Measurements from ENCODE around the gene SPINT1.

SPINT1 gene, protein sequence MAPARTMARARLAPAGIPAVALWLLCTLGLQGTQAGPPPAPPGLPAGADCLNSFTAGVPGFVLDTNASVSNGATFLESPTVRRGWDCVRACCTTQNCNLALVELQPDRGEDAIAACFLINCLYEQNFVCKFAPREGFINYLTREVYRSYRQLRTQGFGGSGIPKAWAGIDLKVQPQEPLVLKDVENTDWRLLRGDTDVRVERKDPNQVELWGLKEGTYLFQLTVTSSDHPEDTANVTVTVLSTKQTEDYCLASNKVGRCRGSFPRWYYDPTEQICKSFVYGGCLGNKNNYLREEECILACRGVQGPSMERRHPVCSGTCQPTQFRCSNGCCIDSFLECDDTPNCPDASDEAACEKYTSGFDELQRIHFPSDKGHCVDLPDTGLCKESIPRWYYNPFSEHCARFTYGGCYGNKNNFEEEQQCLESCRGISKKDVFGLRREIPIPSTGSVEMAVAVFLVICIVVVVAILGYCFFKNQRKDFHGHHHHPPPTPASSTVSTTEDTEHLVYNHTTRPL

GRCh38 chr15:40843885-40844695, at the start of gene SPINT1:
TSS of gene SPINT1 (plus strand) at chr15:40844048. CDS start at chr15:40844555, 507 bp downstream.
- DNase-seq = peak; percentile 24 to 40

DNA sequence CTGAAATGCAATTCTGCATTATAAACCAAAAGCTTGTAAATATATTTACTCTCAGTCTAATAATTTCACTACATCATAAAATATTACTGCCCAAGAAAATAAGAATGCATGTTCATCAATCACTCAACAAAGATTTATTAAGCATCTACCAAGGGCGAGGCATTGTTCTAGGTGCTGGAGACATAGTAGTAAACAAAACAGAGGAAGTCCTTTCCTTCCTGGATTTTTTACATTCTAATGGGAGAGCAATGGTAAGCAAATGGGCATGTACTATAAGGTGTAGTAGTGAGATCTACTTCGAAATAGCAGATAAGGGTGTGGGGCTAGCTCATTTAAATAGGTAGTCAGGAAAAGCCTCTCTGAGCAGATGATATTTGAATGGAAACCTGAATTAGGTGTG, 47.8 kb upstream of the SPINT1 start:
- no peak for DNase-seq

- peak; percentile 35 to 42 for DNase-seq
Observed at GRCh38 chr15:40796512-40796911, 47.3 kb upstream of the SPINT1 start.

- no peak for DNase-seq
Observed at GRCh38 chr15:40799523-40799922, 44.3 kb upstream of the SPINT1 start.

DNA sequence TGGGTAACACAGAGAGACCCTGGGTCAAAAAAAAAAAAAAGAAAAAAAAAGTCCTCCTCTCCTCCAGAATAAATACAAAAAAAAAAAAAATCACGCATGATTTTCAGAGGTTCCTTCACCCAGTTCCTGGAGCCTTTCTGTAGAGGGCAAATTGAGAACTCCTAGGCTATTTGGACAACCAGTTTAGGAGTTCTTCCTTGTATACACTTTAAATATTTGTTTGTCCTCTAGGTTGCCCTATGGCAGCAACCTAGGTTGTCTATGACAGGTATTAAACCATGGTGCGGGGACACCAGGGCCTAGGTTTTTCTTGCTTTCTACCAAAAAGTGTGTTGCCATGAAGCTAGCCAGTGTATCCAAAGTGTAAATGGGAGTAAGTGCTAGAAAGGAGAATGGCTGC, 40.8 kb upstream of the SPINT1 start:
- no peak for DNase-seq

DNA sequence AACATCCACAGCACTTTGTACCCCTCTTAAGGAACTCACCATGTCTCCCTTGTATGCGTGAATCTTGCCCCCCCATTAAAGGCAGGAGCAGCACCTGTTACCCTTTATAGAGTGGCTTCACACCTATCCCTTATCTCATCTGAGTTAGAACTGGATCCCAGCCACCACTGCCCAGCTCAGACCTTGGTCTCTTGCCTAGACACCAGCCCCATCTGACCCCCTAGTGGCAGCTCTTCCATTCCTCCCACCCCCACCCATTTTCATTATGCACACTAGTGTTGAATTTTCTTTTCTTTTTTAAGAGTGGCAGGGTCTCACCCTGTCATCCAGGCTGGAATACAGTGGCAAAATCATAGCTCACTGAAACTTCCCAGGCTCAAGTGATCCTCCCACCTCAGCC, 40.2 kb upstream of the SPINT1 start:
- no peak for DNase-seq

GRCh38 chr15:40806672-40807027, 37.2 kb upstream of the SPINT1 start:
- DNase-seq = no peak

GRCh38 chr15:40807028-40807887, 36.6 kb upstream of the SPINT1 start, which contains the start of the genes DNAJC17 and ZFYVE19:
TSS of gene DNAJC17 (minus strand) at chr15:40807473. CDS start at chr15:40807446, 27 bp downstream.
TSS of gene ZFYVE19 (plus strand) at chr15:40807089. CDS start at chr15:40807590, 501 bp downstream.
- DNase-seq = peak; percentile 97

DNA sequence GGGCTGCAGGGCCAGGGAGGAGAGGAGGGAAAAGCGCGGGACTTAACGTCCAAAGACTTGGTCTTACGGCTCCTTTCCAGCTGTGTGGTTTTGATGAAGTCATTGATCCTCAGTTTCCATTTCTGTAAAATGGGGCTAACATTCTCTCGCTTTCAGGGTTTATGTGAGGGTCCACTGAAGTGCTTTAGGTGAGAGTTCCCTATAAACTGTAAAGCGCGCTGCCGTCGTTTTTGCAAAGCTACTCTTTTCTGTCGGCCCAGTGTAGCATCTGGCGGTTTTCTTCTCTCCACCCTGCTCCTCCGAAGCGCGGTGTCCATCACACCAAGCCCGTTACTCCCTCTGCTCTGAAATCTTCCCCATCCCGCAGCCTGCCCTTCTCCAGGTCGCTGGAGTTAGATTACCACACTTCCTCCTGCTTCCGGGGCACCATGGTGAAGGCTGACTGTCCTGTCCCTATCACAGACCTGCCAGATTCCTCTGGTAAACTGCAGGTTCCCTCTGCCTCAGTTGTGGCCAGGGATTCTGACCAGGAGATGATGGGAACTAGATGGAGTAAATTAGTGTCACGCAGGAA, 35.9 kb upstream of the SPINT1 start:
- DNase-seq = no peak

- DNase-seq = peak in 1 of 2 donors; percentile 47
Observed at GRCh38 chr15:40808861-40809450, 34.9 kb upstream of the SPINT1 start.

- DNase-seq = no peak
Observed at GRCh38 chr15:40812721-40813425, 31.0 kb upstream of the SPINT1 start.

- DNase-seq = peak; percentile 47 to 83
Observed at GRCh38 chr15:40815042-40815698, 28.7 kb upstream of the SPINT1 start.

DNA sequence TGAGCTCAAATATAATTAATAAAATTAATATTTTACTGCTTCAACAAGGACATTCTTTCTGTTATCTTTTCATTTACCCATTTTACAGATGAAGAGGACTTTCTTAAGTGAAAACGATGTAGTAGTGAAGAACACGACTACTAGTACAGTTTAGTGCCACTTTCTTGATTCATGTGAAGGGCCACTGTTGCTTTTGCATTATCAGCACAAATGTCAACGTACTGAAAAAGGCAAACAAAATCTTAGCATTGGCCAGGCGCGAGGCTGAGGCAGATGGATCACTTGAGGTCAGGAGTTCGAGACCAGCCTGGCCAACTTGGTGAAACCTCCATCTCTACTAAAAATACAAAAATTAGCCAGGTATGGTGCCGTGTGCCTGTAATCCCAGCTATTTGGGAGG, 24.8 kb upstream of the SPINT1 start:
- no peak for DNase-seq

- DNase-seq = no peak
Observed at GRCh38 chr15:40821195-40821594, 22.7 kb upstream of the SPINT1 start.

DNA sequence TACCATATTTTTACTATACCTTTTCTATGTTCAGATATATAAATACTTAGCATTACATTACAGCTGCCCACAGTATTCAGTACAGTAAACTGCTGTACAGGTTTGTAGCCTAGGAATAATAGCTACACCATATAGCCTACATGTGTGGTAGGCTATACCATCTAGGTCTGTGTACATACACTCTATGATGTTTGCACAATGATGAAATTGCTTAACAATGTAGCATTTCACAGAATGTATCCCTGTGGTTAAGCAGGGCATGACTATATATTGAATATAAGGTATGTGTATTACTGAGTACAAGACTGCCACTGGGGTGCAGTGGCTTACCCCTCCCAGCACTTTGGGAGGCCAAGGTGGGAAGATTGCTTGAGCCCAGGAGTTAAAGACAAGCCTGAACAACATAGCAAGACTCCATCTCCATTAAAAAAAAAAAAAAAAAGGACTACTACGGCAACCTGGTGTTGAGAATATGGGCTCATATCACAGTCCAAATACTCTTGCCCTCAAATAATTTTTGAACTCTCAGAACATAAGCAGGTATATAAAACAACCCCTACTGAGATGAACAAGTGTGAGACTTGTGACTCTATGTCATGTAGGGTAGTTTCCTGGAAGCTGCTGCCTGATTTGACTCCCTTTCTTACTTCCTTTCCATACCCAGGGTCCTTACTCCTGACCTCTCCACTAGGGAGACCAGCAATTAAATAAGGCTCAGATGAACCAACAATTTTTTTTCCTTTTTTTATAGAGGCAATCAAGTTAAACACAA, 20.1 kb upstream of the SPINT1 start:
- peak; percentile 21 to 53 for DNase-seq

DNA sequence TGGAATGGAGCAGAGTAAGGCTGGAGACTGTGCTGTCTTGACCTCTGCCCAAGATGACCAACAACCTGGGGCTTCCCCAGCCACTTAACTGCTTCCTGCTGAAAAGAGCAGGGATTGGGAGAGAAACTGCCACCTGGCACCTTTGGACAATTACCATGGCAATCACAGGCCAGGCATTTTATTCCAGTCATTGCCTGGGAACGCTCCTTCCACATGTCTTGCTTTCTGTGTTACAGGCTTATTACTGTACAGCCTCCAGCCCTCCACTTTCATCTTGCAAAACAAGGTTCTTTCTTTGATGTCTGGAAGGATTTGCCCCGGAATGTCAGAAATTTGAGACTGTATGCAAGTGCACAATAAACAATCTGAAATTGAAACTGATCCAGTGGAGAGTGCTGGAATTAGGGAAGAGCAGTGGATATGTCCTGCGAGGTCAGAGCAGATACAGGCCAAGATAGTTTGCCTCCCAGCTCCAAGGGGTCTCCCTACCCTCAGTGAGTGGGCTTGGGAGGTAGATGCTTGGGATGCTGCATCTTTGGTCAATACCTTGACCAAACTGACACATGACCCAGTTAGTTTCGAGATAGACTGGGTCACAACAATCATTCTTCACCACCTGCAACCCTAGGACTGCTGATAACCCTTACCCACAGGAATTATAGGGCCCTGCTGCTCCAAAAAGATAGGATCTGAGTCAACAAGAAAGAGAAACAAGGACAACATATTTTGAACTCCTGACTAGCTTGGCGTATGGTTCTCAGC, 18.0 kb upstream of the SPINT1 start:
- no peak for DNase-seq

DNA sequence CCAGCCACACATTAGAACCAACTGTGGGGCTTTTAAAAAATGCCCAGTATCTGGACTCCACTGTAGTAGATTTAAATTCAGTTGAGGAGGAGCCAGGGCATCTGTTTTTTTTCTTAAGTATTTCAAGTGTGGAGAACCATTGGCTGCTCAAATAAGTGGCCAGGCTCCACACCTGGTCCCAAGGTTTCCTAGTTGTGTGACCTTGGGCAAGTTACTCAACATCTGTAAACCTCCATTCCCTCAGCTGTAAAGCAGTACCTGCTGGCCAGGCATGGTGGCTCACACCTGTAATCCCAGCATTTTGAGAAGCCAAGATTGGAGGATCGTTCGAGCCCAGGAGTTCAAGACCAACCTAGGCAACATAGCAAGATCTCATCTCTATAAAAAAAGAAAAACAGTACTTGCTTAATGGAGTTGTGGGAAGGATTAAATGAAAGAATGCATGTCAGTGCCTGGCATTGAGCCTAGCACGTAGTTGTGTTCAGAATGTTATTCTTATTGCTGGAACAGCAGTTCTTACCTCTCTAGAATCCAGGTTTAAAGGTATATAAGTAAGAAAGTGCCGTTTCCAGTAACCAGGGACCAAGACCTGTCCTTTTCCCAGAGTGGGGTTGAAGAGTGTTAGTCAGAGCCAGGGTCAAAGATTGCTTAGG, 17.3 kb upstream of the SPINT1 start:
- no peak for DNase-seq

DNA sequence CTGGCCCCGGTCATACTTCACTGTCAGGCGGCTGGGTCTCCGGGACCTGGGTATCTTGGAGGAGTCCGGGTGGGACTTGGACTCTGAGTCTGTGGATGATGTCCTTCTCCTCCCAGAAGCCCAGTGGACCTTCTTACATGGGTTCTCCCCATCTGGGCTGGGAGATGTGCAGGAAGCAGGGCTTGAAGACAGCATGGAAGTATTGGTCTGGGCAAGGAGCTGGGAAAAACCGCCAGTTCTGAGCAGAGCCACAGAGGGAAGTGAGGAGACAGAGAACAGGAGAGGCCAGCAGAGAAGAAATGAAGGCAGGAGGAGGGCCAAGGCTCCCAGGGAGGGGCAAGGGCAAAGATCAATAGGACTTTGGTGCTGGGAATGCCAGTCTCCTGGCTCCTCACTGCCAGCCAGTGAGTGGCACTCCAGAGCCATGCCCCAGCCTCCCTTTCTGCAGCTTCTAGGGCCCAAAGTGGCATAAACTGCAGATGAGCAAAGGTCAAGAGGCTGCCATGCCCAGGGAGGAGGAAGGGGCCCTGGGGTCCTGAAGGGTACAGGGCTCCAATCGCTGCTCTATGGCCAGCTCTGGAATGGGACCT, 15.3 kb upstream of the SPINT1 start, which contains the start of gene PPP1R14D:
TSS of gene PPP1R14D (minus strand) at position 262 of the 590 bp plus-strand sequence. CDS start at position 195, 67 bp downstream.
- no peak for DNase-seq
